Liver (tissue), 3 donors: ENCODE data around the gene VTN.

Experiments used
- EGR1 ChIP-seq, 2 donors: IDR thresholded peaks; 2 replicates each; pipeline ENCODE4 v1.6.1; 2016 to 2018; ENCODE audit warnings: antibody characterized with exemption in 2 of 2, low read depth in 2 of 2
- FOXA1 ChIP-seq: IDR thresholded peaks from 2 replicates; pipeline ENCODE4 v1.6.1; 2016; ENCODE audit warnings: antibody characterized with exemption
- HNF4G ChIP-seq: IDR thresholded peaks from 2 replicates; pipeline ENCODE4 v1.6.1; 2016; ENCODE audit warnings: antibody characterized with exemption
- JUND ChIP-seq, 2 donors: IDR thresholded peaks; 2 replicates each; pipeline ENCODE4 v1.6.1; 2016; ENCODE audit warnings: antibody characterized with exemption in 2 of 2
- RXRA ChIP-seq, 2 donors: IDR thresholded peaks; 2 replicates each; pipeline ENCODE4 v1.6.1; 2017 to 2018; ENCODE audit warnings: antibody characterized with exemption in 2 of 2, mild to moderate bottlenecking in 1 of 2
- SP1 ChIP-seq: IDR thresholded peaks from 2 replicates; pipeline ENCODE4 v1.6.1; 2018; ENCODE audit warnings: antibody characterized with exemption, mild to moderate bottlenecking
- TAF1 ChIP-seq: conservative IDR thresholded peaks from 2 replicates; pipeline ENCODE4 v1.6.1; 2016; ENCODE audit warnings: antibody characterized with exemption, mild to moderate bottlenecking
- TF ChIP-seq, protein P1 (sequence below): fragments of 150-350 bp; IDR thresholded peaks from 2 replicates; pipeline ENCODE4 v1.5.1; 2017; ENCODE audit warnings: improper control_type of control experiment, low read depth, low read length; ENCODE audit not compliant: missing input control
- TF ChIP-seq, protein P2 (sequence below): IDR thresholded peaks from 2 replicates; pipeline ENCODE4 v1.6.1; 2016; ENCODE audit warnings: antibody characterized with exemption
- TF ChIP-seq, protein P3 (sequence below): IDR thresholded peaks from 2 replicates; pipeline ENCODE4 v1.6.1; 2016; ENCODE audit warnings: antibody characterized with exemption, mild to moderate bottlenecking
- donor health status: healthy.
- donor health status: healthy.

DNA sequence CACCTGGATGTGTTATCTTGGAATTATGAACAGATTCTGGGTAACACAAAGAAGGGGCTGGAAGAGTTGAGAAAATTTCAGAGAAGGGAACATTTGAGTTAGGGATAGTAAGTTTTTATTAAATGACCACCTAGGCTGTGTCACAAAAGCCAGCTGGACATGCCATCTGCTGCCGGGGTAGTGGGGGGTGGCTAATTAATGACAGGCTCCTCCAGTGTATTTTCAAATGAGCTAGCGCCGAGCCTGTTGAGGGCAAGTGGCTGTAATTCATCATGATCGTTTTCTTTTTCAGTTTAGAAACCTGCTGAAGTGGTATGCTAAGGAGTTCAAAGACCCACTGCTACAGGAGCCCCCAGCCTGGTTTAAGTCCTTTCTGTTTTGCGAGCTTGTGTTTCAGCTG is 44.9 kb downstream of the VTN start:
- TF ChIP-seq, protein P1, sequence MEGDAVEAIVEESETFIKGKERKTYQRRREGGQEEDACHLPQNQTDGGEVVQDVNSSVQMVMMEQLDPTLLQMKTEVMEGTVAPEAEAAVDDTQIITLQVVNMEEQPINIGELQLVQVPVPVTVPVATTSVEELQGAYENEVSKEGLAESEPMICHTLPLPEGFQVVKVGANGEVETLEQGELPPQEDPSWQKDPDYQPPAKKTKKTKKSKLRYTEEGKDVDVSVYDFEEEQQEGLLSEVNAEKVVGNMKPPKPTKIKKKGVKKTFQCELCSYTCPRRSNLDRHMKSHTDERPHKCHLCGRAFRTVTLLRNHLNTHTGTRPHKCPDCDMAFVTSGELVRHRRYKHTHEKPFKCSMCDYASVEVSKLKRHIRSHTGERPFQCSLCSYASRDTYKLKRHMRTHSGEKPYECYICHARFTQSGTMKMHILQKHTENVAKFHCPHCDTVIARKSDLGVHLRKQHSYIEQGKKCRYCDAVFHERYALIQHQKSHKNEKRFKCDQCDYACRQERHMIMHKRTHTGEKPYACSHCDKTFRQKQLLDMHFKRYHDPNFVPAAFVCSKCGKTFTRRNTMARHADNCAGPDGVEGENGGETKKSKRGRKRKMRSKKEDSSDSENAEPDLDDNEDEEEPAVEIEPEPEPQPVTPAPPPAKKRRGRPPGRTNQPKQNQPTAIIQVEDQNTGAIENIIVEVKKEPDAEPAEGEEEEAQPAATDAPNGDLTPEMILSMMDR, result no peak
- TF ChIP-seq JUND (IDR thresholded peaks at IDR 0.05), result no peak
- no peak for TF ChIP-seq HNF4G
- TF ChIP-seq, protein P2, sequence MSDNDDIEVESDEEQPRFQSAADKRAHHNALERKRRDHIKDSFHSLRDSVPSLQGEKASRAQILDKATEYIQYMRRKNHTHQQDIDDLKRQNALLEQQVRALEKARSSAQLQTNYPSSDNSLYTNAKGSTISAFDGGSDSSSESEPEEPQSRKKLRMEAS, result no peak
- TF ChIP-seq TAF1, result no peak
- no peak for TF ChIP-seq SP1
- TF ChIP-seq FOXA1, result no peak
- TF ChIP-seq RXRA (IDR thresholded peaks at IDR 0.05), result no peak
- no peak for TF ChIP-seq EGR1 (IDR thresholded peaks at IDR 0.05; ENCODE audit: low read depth in 2 of 2)
- TF ChIP-seq, protein P3, sequence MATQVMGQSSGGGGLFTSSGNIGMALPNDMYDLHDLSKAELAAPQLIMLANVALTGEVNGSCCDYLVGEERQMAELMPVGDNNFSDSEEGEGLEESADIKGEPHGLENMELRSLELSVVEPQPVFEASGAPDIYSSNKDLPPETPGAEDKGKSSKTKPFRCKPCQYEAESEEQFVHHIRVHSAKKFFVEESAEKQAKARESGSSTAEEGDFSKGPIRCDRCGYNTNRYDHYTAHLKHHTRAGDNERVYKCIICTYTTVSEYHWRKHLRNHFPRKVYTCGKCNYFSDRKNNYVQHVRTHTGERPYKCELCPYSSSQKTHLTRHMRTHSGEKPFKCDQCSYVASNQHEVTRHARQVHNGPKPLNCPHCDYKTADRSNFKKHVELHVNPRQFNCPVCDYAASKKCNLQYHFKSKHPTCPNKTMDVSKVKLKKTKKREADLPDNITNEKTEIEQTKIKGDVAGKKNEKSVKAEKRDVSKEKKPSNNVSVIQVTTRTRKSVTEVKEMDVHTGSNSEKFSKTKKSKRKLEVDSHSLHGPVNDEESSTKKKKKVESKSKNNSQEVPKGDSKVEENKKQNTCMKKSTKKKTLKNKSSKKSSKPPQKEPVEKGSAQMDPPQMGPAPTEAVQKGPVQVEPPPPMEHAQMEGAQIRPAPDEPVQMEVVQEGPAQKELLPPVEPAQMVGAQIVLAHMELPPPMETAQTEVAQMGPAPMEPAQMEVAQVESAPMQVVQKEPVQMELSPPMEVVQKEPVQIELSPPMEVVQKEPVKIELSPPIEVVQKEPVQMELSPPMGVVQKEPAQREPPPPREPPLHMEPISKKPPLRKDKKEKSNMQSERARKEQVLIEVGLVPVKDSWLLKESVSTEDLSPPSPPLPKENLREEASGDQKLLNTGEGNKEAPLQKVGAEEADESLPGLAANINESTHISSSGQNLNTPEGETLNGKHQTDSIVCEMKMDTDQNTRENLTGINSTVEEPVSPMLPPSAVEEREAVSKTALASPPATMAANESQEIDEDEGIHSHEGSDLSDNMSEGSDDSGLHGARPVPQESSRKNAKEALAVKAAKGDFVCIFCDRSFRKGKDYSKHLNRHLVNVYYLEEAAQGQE, result no peak
